IMR-90 (cell line): ENCODE measurements around the gene CROT.

Experiments used
- BHLHE40 ChIP-seq: fragments of 150-350 bp; IDR thresholded peaks from 2 replicates; pipeline ENCODE4 v1.6.1; 2016; ENCODE audit warnings: mild to moderate bottlenecking, low read depth, low read length
- CEBPB ChIP-seq: IDR thresholded peaks from 2 replicates; pipeline ENCODE4 v1.6.1; 2012; ENCODE audit warnings: low read depth, low read length, improper control_type of control experiment
- CTCF ChIP-seq: conservative IDR thresholded peaks from 2 replicates; pipeline ENCODE4 v1.5.1; 2012; ENCODE audit warnings: mild to moderate bottlenecking, low read depth, low read length, improper control_type of control experiment
- FOS ChIP-seq: fragments of 150-350 bp; IDR thresholded peaks from 2 replicates; pipeline ENCODE4 v1.6.1; 2016; ENCODE audit warnings: low read depth, low read length
- MAFK ChIP-seq: IDR thresholded peaks from 2 replicates; pipeline ENCODE4 v1.6.1; 2012; ENCODE audit warnings: low read depth, low read length, improper control_type of control experiment
- POLR2A ChIP-seq: IDR thresholded peaks from 2 replicates; pipeline ENCODE4 v1.6.1; 2012; ENCODE audit warnings: mild to moderate bottlenecking, low read depth, low read length
- RAD21 ChIP-seq: IDR thresholded peaks from 2 replicates; pipeline ENCODE4 v1.6.1; 2012; ENCODE audit warnings: low read length, improper control_type of control experiment
- USF2 ChIP-seq: fragments of 150-350 bp; IDR thresholded peaks from 2 replicates; pipeline ENCODE4 v1.6.1; 2017; ENCODE audit warnings: mild to moderate bottlenecking, antibody characterized with exemption, low read length, low read depth

GRCh38 chr7:87395442-87396020 lies 50.1 kb downstream of the CROT start:
- TF ChIP-seq CTCF (no peak), BHLHE40 (no peak), MAFK (no peak), FOS (no peak), USF2 (no peak), CEBPB (no peak), POLR2A (no peak), RAD21 (no peak)
